GM19043 (cell line): ENCODE data around the gene B4GALT4.

ENCODE experiments used
- ATAC-seq: cut with Tn5 transposase; IDR thresholded peaks from one replicate; pipeline ENCODE4 v1.9.1; 2021; ENCODE audit warnings: low read depth; ENCODE audit not compliant: unreplicated experiment

B4GALT4 gene

DNA sequence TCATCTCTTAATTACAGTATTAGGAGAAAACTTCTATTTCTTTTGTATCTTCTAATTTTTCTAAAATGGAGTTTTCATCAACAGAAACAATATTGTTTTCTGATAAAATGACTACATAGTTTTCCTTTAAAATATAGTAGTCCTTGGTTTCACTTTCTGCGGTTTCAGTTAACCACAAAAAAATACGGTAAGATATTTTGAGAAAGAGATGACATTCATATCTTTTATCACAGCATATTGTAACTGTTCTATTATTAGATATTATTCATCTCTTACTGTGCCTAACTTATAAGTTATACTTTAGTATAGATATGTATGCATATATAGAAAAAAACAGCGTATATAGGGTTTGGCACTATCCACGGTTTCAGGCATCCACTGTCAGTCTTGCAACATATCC is 2.3 kb downstream of the B4GALT4 start:
- ATAC-seq = no peak

DNA sequence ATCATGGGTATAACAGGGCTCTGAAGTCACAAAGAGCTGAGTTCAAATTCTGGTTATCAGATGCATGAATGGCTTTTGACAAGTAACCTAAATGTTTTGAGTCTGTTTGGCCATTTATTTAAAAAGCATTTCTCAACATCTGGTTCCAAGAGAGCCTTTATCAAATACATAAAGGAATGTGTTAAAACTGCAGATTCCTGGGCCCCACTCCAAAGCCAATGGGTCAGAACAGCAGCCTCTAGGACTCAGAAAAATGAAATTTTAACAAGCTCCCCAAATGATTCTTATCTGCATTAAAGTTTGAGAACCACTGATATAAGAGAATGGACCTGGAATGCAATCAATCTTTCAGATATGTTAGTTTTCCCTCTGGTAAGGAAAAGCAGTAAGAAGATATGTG is 3.4 kb downstream of the B4GALT4 start:
- no peak for ATAC-seq

DNA sequence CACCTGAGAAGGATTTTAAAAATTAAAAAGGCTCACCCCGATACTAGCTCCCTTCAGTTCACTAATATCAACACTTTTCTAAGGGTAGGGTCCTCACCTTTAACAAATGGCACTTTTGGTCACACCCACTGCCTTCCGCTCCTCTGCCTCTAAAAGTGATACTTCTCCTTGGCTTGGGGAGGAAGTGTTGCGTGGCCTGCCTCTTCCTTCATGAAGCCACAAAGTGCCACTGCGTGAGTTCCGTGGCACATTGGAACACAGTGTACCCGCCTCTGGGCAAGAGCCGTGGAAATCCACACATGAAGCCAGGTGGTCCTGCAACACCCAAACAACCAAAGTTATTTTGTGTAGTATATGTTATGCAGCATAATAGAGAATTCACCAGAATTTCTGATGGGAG is 3.9 kb downstream of the B4GALT4 start:
- ATAC-seq = no peak

GRCh38 chr3:119235151-119235550 is 5.5 kb downstream of the B4GALT4 start:
- no peak for ATAC-seq

- no peak for ATAC-seq
These were observed 6.1 kb downstream of the B4GALT4 start for GRCh38 chr3:119234610-119235009.

- no peak for ATAC-seq
These were observed 9.9 kb downstream of the B4GALT4 start for GRCh38 chr3:119230745-119231144.

GRCh38 chr3:119230071-119230470 is 10.6 kb downstream of the B4GALT4 start:
- ATAC-seq = no peak

- ATAC-seq = no peak
These were observed 11.5 kb downstream of the B4GALT4 start for GRCh38 chr3:119229190-119229589.

GRCh38 chr3:119228373-119229145 is 12.1 kb downstream of the B4GALT4 start:
- no peak for ATAC-seq

GRCh38 chr3:119227070-119227850 is 13.4 kb downstream of the B4GALT4 start:
- no peak for ATAC-seq

DNA sequence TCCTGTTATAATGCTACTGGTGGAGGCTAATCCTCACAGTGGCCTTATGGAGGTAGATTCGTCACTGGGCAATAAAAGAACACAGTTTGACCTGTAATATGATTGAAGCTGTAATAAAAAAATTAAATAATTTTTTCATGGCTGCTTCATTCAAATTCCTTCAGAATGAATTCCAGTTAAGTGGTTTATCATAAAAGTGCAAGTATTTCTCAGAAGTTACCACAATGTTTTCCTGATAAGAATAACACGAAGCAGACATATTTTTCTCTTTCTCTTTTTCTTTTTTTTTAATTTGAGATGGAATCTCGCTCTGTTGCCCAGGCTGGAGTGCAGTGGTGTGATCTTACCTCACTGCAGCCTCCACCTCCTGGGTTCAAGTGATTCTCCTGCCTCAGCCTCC is 15.6 kb downstream of the B4GALT4 start:
- ATAC-seq = no peak

GRCh38 chr3:119223511-119223910 is 17.2 kb downstream of the B4GALT4 start:
- no peak for ATAC-seq

- no peak for ATAC-seq
These were observed 18.3 kb downstream of the B4GALT4 start for GRCh38 chr3:119222391-119222790.

DNA sequence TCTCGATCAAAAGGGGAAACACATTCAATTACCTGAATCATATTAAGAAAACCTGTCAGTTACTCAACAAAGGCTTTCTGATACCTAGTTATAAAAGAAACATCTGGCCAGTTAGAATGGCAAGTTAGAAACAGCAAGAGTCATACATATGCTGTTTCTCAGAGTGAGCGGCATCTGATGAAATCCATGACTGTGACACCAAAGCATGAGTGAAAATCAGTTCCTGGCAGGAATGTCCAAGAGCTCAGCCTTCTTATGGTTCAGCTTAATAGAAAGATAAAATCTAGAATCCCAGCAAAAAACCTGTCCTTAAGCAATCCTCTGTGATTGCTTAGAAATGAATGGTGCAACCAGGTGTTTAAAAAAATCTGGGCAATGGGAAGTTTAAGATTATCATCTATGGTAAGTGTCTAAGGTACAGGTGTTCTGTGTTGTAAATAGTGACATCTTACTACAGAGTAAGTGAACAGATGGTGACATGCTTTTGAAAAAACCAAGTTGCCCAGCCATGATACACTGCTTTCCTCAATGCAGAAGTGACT is 18.8 kb downstream of the B4GALT4 start:
- ATAC-seq = no peak

DNA sequence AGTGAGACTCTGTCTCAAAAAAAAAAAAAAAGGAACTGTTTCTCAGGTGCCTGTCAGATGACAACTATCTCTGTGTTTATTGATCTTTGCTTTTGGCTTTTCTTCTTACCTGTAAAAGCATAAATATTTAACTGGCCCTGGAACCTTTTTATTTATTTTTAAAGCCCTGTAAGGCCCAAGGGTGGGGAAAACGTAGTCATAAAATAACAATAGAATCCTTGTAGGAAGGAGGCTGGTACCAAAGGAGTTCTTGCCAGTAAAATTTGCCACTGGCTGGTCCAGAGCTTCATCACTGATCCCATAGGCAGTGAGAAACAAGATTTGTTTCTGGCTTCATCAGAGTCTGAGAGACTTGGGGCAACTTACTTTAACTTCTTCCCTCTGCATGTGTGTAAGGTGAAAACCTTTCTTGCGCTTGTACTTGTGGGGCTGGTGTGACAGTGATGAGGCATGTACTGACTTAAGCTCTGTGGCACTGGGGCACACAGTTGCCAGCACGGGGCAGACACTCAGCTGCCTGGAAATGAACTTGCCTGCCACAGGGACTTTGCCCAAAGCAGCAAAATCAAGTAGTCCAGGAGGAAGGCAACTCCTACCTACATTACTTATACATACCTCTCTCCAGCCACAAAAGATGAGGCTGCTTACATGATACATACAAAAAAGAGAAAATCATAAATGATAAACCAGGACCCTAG is 19.6 kb downstream of the B4GALT4 start:
- ATAC-seq = no peak

- no peak for ATAC-seq
These were observed 20.5 kb downstream of the B4GALT4 start for GRCh38 chr3:119220198-119220597.

GRCh38 chr3:119219069-119219468 is 21.6 kb downstream of the B4GALT4 start:
- ATAC-seq = peak; percentile 97

DNA sequence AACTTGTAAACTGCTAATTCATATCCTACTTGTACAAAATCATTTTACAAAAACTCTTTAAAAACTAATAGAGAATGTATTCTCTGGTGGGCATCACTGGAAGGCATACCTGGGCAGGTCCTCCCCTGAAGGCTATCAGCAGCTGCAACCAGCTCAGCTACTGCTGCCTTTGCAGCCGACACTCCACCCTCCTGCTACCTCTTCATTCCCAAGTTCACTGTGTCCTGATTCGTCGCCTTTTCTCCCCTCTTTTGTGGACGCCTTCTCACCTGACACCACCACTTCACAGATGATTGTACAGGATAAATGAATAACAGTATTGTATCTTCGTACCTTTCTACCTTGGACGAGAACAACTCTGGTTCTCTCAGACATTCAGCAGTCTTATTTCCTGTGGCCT is 28.9 kb downstream of the B4GALT4 start:
- ATAC-seq = no peak

GRCh38 chr3:119211193-119211592 is 29.5 kb downstream of the B4GALT4 start:
- ATAC-seq = no peak

DNA sequence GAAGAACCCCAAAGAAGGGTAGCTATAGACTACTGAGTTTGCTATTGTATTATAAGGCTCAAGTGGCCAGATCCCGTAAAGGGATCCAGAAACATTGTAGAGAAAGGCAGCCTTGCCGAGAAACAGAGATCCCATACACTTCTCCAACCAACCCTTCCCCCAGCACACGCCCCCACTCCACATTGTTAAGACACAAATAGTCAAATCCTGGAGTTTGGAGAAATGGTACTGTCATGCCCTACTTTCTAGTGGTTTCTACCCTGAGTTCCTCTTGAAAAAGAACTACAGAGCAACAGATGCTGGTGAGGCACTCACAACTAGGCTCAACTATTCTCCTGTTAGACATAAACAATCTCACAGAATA is 33.2 kb downstream of the B4GALT4 start:
- ATAC-seq = no peak
